H4 (cell line): Measurements from ENCODE around the gene GPER1. TPM values are rescaled to one million over a fixed set of nuclear protein-coding genes. Genes with fewer than 3 reads are reported as not detected.

Experiments
- DNase-seq: peaks from one replicate; pipeline ENCODE4 v3.0.0-alpha.2; 2015; ENCODE audit warnings: low spot score
- total RNA-seq: library from RNA; depleted of rRNA; stranded (reverse); fragments of >200 nt; shearing (Covaris generic); gene quantifications from 2 replicates; pipeline ENCODE4 v1.2.3, GENCODE V29; 2014

Gene GPER1
- total RNA-seq, 1 experiment from 2014 or later = 1.5 TPM

DNA sequence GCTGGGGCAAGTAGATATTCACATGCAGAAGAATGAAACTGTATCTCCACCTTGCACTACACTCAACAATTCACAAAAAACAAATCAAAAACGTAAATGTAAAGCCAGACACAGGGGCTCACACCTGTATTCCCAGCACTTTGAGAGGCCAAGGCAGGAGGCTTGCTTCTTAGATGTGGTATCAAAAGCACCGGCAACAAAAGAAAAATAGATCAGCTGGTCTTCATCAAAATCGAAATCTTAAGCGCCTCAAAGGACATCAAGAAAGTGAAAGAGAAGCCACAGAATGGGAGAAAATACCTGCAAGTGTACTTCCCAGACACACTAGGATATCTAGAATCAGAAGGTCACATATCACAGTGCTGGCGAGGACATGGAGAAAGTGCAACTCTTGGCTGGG is 31.3 kb downstream of the GPER1 start:
- DNase-seq = no peak

DNA sequence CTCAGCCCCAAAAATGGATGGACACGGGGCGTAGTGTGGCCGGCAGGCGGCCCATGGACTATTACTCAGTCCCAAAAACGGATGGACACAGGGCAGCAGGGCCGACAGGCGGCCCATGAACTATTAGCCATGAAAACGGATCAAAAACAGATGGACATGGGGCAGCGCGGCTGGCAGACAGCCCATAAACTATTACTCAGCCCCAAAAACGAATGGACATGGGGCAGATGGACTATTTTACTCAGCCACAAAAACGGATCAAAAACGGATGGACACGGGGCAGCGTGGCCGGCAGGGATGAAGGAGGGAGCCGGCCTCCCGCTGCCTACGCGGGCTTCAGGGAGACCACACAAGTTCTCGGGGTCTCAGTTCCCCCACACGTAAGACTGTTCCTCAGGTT is 32.9 kb downstream of the GPER1 start:
- no peak for DNase-seq

DNA sequence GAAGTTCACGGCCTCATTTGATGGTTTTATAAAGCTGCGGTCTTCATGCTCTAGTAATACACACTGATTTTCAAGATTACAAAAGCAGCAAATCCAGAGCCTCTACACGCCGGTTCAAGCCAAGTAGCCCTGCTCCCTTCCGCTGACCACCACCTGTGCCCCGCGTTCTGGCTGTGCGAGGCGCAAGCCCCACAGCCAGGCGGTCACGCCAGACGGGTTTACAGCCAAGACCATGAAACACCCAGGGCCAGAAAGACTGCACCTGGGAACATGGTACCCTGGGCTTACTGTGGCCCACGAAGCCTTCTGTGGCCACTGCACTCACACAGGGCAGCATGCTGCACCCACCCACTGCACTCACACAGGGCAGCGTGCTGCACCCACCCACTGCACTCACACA is 33.6 kb downstream of the GPER1 start:
- no peak for DNase-seq

DNA sequence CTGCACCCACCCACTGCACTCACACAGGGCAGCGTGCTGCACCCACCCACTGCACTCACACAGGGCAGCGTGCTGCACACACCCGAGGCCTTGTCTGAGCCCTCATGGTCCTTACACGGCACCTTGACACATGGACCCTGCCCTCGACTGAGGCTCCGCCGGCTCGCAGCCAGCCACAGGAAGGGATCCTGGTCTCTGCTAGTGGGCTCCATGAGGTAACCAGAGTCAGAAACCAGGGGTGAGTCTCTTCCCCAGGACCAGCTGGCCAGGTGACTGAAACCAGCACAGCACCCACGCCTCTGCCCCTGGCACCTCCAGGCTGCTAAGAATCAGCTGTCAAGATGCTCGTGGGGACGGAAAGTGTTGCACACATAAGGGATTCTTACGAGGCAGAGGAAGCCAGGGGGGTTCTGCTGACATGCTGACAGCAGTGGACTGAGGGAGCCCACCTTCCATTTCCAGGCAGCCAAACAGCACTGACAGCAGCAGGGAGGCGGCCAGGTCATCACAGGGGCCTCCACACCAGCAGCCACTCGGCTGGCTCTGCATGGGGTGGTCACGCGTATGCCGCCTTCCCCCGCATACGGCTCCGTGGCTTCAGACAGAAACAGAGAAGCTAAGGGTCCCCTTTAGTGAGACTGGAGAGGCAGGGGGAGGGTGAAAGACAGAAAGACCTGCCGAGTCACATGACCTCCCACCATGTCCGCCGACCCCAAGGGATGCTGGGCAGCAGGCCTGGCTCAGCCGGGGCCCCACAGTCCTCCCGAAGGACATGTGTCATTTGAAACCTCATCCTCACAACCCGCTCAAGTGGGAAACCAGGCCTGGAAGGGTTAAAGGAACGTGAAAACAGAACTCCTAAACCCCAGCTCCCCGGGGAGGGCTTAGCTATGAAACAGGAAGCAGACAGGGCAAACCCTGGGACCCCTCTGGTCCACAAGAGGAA is 34.2 kb downstream of the GPER1 start:
- no peak for DNase-seq

DNA sequence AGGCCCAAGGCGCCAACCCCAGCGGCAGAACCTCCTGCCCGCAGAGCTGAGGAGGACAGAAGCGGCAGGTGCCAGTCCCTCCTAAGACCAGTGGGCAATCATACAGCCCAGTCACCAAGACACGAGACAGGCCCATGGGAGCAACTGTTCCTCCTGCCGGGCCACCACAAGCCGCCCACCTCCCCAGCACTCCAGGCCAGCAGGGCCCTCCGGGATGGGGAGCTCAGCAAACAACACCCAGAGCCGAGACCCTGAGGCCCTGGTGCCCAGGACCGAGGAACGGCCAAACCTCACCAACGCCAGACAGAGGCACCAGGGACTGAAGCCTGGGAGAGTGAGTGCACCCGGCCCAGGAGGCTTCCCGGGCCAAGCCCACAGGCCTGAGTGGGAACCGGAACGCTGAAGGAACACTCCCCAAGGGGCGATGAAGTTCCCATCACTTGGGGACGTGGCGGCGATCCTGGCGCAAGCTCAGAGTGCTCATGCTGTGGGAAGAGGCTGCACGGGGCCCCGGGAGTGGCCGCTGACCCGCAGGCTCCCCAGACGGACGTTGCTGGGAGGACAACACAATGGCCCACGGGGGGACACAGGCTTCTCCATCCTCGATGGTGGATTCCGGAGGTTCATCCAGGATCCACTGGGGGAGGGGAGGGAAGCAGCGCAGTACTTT is 35.1 kb downstream of the GPER1 start:
- DNase-seq = no peak

DNA sequence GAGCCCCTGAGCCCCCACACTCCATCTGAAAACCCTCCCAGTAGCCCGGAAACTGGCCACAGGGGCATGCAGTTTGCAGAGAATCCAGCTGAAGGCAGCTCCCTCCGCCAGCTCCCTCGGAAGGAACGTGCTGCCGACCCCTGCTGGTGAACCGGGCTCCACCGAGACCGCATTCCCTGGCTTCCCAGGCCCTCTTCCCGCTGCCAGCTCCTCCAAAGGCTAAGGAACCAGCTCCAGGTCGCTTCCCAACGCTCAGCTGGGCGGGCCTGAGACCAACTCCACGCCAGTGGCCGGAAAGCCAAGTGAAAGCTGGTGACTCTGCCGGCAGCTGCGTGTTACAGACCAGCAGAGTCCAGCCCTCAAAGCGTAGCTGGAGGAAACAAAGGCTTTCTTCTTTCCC is 35.8 kb downstream of the GPER1 start:
- DNase-seq = no peak

DNA sequence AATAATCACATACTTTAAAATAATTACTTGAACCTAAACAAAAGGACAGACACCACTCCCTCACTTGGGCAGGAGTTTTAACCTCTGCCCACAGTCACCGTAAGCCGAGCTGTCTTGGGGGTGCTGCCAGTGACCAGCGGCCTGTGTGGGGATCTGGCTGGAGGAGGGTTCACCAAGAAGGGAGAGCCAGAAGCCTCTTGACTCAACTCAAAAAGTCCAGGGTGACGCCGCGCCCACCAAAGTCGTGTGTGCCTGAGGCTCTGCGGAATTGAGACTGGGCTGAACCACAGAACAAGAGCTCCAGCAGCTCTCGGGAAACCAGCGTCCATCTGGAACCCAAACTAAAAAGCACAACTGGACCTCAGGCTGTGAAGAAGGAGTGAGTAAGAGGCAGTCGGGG is 36.3 kb downstream of the GPER1 start:
- no peak for DNase-seq

DNA sequence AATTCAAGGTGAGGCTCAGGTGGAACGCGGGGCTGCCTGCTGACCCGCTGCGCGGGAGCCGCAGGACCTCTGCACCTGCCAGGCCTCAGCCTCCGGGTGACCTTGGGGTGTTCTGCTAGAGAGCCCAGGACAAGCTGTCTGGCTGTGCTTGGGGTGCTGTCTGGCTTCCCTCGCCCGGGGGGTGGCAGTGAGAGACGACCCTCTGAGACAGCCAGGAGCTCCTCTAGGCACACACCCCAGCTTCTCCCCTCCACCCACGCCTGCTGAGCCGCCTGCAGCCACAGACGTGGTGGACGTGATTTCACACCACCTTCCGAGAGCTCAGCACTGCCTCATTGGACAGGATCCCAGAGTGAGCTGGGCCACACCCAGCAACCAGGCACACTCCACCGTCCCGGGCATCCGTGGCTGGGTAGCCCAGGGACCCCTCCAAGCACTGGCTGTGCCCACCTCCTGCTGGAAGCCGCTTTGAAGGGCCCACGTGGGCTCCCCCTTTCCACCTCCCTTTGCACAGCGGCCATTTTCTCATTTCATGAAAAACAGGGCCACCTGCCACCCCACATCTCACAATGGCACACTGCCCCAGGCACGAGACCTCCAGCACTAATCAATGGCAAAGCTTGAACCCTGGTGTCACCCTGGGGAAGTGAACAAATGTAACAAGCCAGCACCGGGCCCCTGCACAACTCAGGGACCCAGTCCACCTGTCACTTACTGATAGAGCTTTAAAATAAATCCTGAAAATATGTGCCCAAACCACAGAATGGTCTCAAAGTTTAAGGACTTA is 37.1 kb downstream of the GPER1 start:
- no peak for DNase-seq

DNA sequence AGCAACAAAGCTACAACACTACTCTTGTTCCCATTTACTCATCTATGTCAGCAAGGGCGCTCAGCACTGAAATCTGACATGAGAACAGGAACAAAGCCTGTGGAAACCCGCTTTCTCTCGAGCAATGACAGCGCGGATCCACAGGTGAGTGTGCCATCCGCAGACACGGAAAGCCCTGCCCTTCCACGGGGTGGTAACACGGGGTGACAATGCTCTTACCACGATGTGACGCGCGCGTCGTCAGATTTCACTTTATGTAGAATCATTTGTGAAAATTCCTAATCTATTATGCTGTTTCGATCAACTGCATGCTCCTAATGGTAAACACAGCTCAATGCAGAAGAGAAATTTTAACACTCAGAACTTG is 37.7 kb downstream of the GPER1 start:
- DNase-seq = no peak

DNA sequence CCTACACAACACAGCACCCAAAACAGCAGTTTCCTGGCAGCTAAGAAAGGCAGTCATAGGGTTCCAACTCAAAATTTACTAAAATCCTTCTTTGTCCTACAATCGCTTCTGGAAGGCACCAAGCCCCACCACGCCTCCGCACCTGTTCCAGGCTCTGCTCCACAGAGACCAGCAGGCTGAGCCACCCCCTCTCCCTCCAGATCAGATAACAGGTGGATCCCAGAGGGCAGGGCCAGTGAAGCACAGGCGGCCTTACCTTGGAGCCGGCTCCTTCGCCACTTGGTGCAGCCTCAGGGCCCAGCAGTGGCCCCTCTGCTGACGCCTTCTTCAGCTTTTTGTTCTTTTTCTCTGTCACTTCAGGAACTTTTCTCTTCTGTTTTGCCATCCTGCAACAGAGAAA is 39.1 kb downstream of the GPER1 start:
- no peak for DNase-seq

DNA sequence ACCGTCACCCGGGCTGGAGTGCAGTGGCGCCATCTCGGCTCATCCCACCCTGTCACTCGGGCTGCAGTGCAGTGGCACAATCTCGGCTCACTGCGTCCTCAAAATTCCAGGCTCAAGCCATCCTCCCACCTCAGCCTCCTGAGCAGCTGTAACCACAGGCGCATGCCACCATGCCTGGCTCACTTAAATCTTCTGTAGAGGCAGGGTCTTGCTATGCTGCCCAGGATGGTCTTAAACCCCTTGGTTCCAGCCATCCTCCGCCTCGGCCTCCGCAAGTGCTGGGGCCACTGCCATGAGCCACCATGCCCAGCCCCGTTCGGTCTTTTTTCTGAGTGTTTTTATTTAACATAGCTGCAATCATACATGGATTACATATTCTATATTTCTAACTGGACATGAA is 41.5 kb downstream of the GPER1 start:
- DNase-seq = no peak

DNA sequence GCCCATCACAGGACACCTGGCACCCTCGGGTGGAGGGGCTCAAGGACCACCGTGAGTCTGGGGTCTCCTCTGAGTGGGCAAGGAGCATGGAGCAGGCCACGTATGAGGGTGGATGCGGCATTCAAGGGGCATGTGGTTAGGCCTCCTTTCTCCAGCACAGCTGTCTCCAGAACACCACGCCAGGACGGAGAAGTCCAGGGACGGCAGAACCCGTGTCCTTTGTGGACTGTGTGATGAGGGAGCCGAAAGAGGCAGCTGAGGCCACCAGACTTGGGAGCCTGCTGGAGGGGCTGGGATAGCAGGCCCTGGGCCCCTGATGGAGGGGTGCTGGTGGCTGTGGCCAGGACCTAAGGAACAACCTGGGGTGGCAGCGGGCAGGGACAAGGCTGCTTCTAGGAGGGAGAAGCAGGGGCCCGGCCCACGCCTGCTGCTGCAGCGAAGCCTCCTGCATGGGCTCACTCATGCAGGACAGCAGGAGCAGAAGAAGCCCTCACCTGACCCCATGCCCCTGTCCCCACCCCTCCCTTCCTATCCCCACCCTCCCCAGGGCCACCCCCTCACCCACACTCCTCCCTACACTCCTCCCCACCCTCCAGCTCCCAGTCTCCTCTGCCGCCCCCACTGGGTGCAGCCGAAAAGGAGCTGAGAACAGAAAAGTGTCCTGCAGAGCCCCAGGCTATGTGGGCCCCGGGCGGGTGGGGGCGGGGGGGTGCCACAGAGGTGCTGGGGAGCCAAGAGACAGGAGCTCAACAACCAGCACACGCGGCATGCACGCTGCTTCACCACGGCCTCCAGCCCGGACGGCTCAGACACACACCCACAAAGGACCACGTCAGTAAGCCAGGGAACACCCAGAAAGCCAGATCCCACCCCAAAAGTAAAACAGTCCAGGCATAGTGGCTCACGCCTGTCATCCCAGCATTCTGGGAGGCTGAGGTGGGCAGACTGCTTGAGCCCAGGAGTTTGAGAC is 42.4 kb downstream of the GPER1 start:
- no peak for DNase-seq

DNA sequence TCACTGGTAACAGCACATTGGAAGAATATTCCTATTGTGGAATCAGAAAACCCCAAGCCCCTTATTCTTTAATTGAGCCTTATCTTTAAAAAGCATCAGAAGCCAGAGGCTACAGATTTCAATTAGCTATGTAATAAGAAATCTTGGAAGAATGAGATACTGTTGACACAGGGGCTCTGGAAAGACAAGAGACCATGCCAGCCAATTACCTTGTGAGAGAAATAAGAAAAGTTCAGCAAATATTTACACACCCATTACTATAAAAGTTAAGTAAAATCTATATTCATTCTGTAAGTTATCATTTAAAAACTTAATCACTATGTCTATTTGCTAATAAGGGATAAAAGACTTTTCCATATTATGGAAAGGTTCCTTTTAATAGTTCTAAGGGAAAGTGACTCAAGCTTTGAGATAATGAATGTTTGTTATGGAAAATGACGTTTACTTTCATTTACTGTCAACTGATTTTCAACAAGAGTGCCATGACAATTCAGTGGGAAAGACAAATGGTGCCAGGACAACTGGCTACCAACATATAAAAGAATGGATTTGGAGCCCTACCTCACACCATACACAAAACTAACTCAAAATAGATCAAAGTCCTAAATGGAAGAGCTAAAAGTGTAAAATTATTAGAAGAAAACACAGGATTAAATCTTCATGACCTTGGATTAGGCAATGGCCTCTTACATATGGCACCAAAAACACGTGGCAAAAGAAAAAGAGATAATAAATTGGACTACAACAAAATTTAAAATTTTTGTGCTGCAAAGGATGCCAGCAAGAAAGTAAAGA is 43.8 kb downstream of the GPER1 start:
- no peak for DNase-seq

DNA sequence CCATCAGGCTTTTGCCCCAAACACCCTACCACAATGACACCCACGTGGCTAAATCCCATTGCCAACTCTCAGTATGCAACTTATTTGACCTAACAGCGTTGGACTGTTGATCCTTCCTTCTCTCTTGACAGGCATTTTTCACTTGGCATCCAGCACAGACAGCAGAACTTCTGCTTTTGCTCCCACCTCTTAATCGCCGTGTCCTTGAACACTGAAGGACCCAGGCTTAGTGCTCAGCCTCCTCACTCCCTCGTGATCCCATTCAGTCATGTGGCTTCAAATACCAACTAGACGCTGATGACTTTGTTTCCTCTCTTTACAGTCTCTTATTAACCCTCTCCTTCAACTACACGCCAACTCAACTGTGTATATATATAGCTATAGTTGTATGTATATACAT is 47.0 kb downstream of the GPER1 start:
- DNase-seq = no peak

DNA sequence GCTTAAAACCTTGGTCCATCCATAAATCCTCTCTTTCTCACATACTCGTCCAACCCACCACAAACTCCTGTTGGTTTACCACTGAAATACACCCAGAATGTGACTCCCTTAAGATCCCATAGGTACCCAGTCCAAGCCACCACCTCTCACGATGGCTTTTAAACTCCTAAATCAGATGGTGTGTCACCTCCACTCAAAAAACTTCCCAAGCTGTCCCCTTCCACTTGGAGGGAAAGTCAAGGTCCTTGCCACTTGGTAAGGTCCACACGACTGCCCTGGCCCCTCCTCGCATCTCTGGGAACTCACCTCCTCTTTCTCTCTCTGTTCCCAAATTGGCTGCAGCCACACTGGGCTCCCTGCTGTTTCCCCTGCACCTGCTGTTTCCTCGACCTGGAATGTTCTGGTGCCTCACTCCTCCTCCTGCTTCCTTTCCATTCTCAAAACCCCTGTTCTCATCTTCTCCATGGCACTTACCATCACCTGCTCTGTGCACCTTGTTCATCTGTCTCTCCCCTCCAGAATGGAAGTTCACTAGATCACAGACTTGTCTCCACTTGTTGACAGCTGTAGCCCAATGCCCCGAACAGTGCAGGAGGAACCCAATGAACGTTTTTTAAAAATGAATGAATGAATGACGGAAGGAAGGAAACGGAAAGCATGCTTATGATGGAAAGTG is 49.1 kb downstream of the GPER1 start:
- no peak for DNase-seq

DNA sequence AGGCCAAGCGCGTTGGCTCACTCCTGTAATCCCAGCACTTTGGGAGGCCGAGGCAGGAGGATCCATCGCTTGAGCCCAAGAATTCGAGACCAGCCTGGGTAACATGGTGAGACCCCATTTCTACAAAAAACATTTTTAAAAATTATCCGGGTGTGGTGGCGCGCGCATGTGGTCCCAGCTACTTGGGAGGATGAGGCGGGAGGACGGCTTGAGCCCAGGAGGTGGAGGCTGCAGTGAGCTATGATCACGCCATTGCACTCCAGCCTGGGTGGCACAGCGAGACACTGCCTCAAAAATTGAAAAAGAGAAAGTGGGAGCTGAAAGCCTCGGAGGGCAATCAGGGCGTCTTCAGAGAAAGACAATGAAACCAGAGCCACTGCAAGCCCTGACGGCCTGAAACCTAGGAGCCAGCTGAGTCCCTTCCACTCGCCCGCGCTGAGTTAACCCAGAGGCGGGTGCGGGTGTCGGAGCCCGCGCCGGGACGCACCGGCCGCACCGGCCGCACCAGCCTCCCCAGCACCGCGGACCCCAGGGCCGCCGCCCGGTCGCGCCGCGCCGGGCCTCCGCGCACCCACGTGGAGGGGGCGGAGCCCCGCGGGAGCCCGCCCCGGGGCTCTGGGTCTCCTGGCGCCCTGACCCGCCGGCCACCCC is 49.7 kb downstream of the GPER1 start:
- DNase-seq = no peak

DNA sequence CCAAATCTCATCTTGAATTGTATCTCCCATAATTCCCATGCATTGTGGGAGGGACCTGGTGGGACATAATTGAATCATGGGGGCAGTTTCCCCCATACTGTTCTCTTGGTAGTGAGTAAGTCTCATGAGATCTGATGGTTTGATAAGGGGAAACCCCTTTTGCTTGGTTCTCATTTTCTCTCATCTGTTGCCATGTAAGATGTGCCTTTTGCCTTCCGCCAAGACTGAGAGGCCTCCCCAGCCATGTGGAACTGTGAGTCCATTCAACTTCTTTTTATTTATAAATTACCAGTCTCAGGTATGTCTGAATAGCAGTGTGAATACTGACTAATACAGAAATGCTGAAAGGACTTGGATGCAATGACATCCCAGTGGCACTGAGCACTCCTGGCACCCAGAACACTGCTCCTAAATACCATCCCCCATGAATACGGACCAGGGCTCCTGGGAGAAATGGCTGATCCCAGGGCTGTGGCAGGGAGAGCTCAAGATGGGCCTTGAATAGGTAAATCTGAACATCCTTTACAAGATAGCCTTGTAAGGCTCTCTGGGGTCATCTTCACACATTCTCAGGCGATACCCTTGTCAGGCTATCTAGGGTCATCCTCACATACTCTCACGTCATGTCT is 52.7 kb downstream of the GPER1 start:
- no peak for DNase-seq

DNA sequence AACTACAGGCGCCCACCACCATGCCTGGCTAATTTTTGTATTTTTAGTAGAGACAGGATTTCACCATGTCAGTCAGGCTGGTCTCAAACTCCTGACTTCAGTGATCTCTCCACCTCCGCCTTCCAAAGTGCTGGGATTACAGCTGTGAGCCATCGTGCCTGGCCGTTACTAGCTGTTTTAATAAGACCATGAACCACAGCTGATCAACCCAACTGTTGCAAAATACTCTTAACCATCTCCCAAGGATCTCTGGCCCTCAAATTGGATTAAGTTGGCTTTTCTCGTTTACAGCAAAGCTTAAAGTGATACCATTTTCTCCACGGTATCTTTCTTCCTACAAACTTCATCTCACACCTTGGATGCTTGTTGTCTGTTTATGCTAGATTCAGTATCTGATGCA is 53.7 kb downstream of the GPER1 start:
- DNase-seq = no peak

DNA sequence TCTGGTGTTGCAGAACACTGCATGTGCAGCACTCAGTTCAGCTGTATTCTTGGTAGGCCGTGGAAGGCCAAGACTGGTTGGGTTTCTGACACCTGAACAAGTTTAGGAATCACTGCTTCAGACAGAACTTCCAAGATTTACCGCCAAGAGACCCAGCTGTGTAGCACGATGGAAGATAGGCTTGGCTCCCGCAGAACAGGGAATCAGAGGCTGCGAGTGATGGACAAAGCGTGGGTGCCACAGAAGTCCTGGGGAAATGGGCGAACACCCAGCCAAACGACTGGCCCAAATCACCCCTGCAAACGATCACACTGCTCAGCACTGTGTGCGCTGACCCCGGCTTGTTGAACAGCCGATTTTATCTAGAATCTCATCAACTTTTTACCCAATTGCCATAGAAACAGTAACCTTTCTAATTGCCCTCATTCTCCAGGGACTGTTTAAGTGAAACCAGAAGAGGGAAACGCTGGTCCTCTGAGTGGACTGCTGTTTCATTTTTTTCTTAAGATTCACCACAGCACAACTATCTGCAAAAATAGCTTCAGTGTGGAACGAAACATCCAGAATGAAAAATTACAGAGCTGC is 54.2 kb downstream of the GPER1 start:
- DNase-seq = no peak
